Activated CD8-positive, alpha-beta T cell treated with anti-CD3 and anti-CD28 coated beads for 36 hours (primary cell): ENCODE results near the gene GRID1. TPM values are rescaled to one million over a fixed set of nuclear protein-coding genes. Genes with fewer than 3 reads are reported as not detected.
A peak's percentile ranks its signal among the peaks of the same experiment; 100 is the strongest.

Experiments used
- ATAC-seq: fragments of 200-7000 bp; cut with Tn5 transposase; one replicate; pipeline ENCODE4 v1.10.0; 2021; ENCODE audit warnings: mild to moderate bottlenecking, moderate library complexity
- CTCF ChIA-PET: fragments of 350-600 bp; sonication (Branson Sonifier 250); formaldehyde crosslinking; loops from one replicate; lab custom pipeline; 2021; ENCODE audit warnings: antibody characterized with exemption; lab: Charles Lee
- POLR2A ChIA-PET: fragments of 350-600 bp; sonication (Branson Sonifier 250); formaldehyde crosslinking; loops from one replicate; lab custom pipeline; 2021; ENCODE audit warnings: antibody characterized with exemption; lab: Charles Lee
- DNase-seq: peaks from one replicate; pipeline ENCODE4 v3.0.0-alpha.2; 2020
- H3K27ac Mint-ChIP-seq: one replicate; pipeline ENCODE4 v1.8.0; 2021; ENCODE audit warnings: mild to moderate bottlenecking, mixed read lengths
- H3K27me3 Mint-ChIP-seq: one replicate; pipeline ENCODE4 v1.8.0; 2021; ENCODE audit warnings: mixed read lengths
- H3K36me3 Mint-ChIP-seq: one replicate; pipeline ENCODE4 v1.8.0; 2021; ENCODE audit warnings: low read depth, mixed read lengths
- H3K4me1 Mint-ChIP-seq: one replicate; pipeline ENCODE4 v1.8.0; 2021; ENCODE audit warnings: low read depth, mixed read lengths
- H3K4me3 Mint-ChIP-seq: one replicate; pipeline ENCODE4 v1.8.0; 2021; ENCODE audit warnings: mild to moderate bottlenecking, moderate library complexity, mixed read lengths
- H3K9me3 Mint-ChIP-seq: one replicate; pipeline ENCODE4 v1.8.0; 2021; ENCODE audit warnings: mixed read lengths
- intact Hi-C: fragments of 100-400 bp; cut with micrococcal nuclease; formaldehyde crosslinking; loops from one replicate; pipeline ENCODE4 v1.10.0; 2022
- total RNA-seq, 2 experiments: library from RNA; stranded (reverse); gene quantifications; one replicate each; pipeline ENCODE4 v1.2.3, GENCODE V29; 2021
- TF ChIP-seq, protein P1 (sequence below): fragments of 200-600 bp; IDR thresholded peaks from one replicate; pipeline ENCODE4 v1.8.0; 2022; ENCODE audit warnings: antibody characterized with exemption, mild to moderate bottlenecking

Gene GRID1
- total RNA-seq, 2 experiments from 2014 or later = not detected

DNA sequence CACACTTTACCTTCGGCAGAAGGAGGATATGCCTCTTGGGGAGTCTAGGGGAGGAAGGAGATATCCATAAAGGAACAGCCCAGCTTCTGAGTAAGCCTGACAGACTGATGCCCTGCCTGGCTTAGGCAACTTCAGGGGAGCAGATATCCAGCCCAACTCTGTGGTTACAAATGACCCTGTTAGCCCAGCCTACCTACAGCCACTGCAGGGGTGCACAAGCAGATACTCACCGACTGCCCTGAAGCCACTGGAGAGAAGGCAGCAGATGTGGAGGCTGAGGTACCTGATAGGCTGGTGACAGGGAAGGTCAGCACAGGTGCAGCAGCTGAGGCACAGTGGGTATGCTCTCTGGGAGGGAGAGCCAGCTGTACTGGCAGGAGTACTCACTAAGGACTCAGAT, 770.2 kb downstream of the GRID1 start:
- H3K9me3 Mint-ChIP-seq = no peaks in the 10 kb centered on the region
- ChIA-PET POLR2A (no interaction called here), CTCF (interaction anchor here (1.5 kb wide), 1 partner anchor 16 kb away, joined by 3 read pairs; no protein-coding TSS in a partner anchor)
- intact Hi-C loops = no loop called here
- H3K4me3 Mint-ChIP-seq = no peak overlapping the region
- ATAC-seq = no peak
- H3K4me1 Mint-ChIP-seq = peaks cover 15% of the 10 kb centered on the region
- DNase-seq = no peak
- no peaks in the 10 kb centered on the region for H3K27me3 Mint-ChIP-seq
- H3K36me3 Mint-ChIP-seq = no peaks in the 10 kb centered on the region
- no peak overlapping the region for H3K27ac Mint-ChIP-seq
- TF ChIP-seq, protein P1, sequence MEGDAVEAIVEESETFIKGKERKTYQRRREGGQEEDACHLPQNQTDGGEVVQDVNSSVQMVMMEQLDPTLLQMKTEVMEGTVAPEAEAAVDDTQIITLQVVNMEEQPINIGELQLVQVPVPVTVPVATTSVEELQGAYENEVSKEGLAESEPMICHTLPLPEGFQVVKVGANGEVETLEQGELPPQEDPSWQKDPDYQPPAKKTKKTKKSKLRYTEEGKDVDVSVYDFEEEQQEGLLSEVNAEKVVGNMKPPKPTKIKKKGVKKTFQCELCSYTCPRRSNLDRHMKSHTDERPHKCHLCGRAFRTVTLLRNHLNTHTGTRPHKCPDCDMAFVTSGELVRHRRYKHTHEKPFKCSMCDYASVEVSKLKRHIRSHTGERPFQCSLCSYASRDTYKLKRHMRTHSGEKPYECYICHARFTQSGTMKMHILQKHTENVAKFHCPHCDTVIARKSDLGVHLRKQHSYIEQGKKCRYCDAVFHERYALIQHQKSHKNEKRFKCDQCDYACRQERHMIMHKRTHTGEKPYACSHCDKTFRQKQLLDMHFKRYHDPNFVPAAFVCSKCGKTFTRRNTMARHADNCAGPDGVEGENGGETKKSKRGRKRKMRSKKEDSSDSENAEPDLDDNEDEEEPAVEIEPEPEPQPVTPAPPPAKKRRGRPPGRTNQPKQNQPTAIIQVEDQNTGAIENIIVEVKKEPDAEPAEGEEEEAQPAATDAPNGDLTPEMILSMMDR = no peak

DNA sequence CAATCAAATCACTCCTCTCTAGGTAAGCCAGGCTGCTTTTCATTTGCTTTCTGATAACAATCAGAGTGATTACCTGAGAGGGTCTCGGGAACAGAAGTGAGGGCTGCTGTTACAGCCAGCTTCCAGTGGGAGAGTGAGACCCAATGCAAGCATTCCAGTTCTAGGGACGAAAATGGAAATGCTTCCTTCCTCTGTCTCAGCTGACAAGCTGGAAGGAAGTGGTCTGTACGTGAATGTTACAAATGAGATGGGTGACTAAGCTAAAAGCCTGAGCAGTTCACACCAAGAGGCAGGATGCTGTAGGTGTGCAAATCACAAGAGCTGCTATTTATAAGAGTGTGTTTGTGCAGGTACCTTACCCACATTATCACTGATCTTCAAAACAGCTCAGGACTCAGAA, 772.4 kb downstream of the GRID1 start:
- TF ChIP-seq, protein P1 = no peak

DNA sequence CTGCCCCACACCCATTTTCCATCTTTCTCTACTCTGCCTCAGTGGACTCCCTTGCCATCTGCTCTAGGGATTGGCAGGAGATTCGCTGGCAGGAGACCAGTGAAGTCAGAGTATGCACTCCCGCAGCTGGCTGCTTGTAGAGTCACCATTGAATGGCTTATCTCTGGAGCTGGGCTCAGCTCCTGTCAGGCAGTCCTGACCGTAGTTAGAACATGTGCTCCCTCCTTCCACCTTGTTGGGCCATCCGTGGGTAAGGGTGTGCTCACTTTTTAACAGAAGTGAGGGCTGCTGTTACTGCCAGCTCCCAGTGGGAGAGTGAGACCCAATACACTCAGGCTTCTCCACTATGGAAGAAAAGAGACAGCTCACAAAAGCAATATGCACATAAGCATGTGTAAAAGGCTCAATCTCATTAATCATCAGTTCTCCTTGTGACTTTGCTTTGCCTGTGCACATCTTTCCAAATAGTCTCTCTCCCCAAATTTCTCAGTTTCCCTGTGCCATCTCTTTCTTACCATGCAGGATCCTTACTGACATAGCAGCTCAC, 773.3 kb downstream of the GRID1 start:
- CTCF ChIA-PET = interaction anchor here (0.9 to 1.4 kb wide), 2 partner anchors 15 to 190 kb away, joined by 4 read pairs; no protein-coding TSS in a partner anchor
- no peaks in the 10 kb centered on the region for H3K9me3 Mint-ChIP-seq
- TF ChIP-seq, protein P1 = no peak
- H3K36me3 Mint-ChIP-seq = no peaks in the 10 kb centered on the region
- intact Hi-C loops = no loop called here
- H3K27me3 Mint-ChIP-seq = no peaks in the 10 kb centered on the region
- peaks cover 15% of the 10 kb centered on the region for H3K4me1 Mint-ChIP-seq
- H3K4me3 Mint-ChIP-seq = no peak overlapping the region
- H3K27ac Mint-ChIP-seq = no peak overlapping the region
- POLR2A ChIA-PET = no interaction called here
- DNase-seq = no peak
- no peak for ATAC-seq

More for the DNA sequence above, 772.4 kb downstream of the GRID1 start:
- no peaks in the 10 kb centered on the region for H3K9me3 Mint-ChIP-seq
- ChIA-PET POLR2A (interaction anchor here (1.4 kb wide), 1 partner anchor 10 kb away, joined by 3 read pairs; no protein-coding TSS in a partner anchor), CTCF (interaction anchor here (1.1 to 1.4 kb wide), 2 partner anchors 20 to 189 kb away, joined by 3 to 4 read pairs; no protein-coding TSS in a partner anchor)
- DNase-seq (no peak), ATAC-seq (peak; percentile 51)
- no peaks in the 10 kb centered on the region for H3K36me3 Mint-ChIP-seq
- no peak overlapping the region for H3K4me3 Mint-ChIP-seq
- H3K4me1 Mint-ChIP-seq = peaks cover 15% of the 10 kb centered on the region
- no peaks in the 10 kb centered on the region for H3K27me3 Mint-ChIP-seq
- intact Hi-C loops = no loop called here
- H3K27ac Mint-ChIP-seq = no peak overlapping the region

DNA sequence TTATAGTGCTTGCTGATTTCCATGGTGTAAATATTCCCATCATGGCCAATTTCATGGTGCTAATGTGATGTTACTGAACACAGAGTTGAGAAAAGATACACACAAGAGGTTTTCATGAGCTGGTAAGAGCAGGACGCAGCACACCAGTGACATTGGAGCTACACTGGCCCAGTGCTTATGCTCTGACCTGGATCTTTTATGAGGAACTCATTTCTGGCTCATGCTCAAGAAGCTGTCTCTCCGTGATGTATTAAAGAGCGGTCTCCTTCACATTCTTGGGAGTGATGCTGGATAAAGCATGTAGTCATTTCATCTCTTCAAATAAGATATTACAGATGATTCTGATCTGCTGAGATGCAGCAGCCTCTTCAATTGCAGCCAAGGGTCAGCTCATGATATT, 785.2 kb downstream of the GRID1 start:
- Mint-ChIP-seq H3K27me3 (peaks cover 3% of the 10 kb centered on the region), H3K36me3 (no peaks in the 10 kb centered on the region), H3K27ac (no peak overlapping the region), H3K4me1 (no peaks in the 10 kb centered on the region), H3K4me3 (no peak overlapping the region), H3K9me3 (no peaks in the 10 kb centered on the region)
- ATAC-seq (no peak), DNase-seq (no peak)
- TF ChIP-seq, protein P1 = no peak
- intact Hi-C loops = no loop called here
- ChIA-PET POLR2A (no interaction called here), CTCF (interaction anchor here (1.0 kb wide), 1 partner anchor 13 kb away, joined by 3 read pairs; no protein-coding TSS in a partner anchor)

DNA sequence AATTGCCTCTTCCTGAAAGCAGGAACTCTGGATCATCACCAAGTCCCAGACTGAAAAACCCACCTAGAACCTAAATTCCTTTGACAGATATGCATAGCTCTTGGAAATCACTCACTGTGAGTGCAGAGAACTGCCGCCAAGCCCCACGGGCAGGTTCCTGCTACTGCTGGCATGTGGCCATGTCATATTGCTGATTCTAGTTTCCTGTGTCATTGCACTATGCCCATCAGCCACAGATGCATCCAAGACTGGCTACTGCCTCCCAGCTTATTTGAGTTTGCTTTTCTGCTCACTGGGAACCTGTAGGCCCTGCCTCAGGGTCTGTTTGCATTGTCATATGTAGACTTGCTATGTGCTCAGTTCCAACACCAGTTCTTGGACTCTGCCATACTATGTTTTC, 786.0 kb downstream of the GRID1 start:
- intact Hi-C loops = no loop called here
- POLR2A ChIA-PET = no interaction called here
- TF ChIP-seq, protein P1 = no peak
- Mint-ChIP-seq H3K4me1 (no peaks in the 10 kb centered on the region), H3K36me3 (no peaks in the 10 kb centered on the region), H3K27ac (no peak overlapping the region), H3K9me3 (no peaks in the 10 kb centered on the region), H3K4me3 (no peak overlapping the region), H3K27me3 (peaks cover 7% of the 10 kb centered on the region)
- DNase-seq (no peak), ATAC-seq (no peak)
- CTCF ChIA-PET = no interaction called here
